ENCODE results near the gene NME3.

Gene NME3

DNA sequence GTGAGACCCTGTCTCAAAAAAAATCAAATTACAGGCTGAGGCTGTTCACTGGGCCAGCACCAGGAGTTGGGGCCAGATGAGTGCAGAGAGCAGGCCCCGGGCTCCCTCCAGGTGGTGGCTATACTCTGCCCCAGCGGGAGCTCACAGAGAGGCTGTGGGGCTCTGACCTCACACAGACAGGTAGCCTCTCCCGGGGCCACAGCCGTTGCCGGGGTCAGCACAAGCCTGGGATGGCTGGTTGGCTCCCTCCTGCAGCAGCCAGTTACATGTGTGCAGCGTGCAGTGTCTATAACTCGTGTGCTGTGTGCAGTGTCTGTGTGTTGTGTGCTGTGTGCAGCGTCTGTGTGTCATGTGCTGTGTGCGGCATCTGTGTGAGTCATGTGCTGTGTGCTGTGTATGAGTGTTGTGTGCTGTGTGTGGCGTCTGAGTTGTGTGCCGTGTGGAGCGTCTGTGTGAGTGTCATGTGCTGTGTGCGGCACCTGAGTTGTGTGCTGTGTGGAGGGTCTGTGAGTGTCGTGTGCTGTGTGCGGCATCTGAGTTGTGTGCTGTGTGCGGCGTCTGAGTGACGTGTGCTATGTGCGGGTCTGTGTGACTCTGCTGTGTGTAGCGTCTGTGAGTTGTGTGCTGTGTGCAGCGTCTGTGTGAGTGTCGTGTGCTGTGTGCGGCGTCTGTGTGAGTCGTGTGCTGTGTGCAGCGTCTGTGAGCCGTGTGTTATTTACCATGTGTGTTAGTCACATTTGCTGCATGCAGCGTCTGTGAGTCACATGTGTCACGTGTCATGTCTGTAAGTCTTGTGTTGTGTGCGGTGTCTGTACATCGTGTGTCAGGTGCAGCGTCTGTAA is 44.5 kb downstream of the NME3 start:
- no peak for TF ChIP-seq ZFX (IDR thresholded peaks at IDR 0.05)
- TF ChIP-seq, protein P1, sequence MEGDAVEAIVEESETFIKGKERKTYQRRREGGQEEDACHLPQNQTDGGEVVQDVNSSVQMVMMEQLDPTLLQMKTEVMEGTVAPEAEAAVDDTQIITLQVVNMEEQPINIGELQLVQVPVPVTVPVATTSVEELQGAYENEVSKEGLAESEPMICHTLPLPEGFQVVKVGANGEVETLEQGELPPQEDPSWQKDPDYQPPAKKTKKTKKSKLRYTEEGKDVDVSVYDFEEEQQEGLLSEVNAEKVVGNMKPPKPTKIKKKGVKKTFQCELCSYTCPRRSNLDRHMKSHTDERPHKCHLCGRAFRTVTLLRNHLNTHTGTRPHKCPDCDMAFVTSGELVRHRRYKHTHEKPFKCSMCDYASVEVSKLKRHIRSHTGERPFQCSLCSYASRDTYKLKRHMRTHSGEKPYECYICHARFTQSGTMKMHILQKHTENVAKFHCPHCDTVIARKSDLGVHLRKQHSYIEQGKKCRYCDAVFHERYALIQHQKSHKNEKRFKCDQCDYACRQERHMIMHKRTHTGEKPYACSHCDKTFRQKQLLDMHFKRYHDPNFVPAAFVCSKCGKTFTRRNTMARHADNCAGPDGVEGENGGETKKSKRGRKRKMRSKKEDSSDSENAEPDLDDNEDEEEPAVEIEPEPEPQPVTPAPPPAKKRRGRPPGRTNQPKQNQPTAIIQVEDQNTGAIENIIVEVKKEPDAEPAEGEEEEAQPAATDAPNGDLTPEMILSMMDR (conservative IDR thresholded peaks at IDR 0.05): no peak
- no peak overlapping the region for H3K27ac ChIP-seq

DNA sequence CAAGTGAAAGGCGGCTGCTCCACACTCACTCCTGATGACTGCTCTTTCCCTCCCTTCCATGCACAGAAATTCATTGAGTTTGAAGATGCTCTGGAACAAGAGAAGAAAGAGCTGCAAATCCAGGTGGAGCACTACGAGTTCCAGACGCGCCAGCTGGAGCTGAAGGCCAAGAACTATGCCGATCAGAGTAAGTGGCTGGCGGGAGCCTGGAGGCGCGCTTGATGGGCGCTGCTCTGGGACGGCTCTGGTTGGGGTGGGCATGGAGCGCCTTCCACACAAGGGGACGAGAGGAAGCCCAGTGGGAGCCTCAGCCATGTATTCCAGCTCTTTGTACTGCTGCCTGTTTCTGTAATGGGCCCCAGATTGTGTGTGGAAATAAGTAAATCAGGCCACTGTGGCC is 46.9 kb downstream of the NME3 start:
- no peak overlapping the region; the same call in 1 of the 2 replicates for H3K27ac ChIP-seq
- TF ChIP-seq, protein P1 (conservative IDR thresholded peaks at IDR 0.05): no peak
- no peak for TF ChIP-seq ZFX (IDR thresholded peaks at IDR 0.05)

DNA sequence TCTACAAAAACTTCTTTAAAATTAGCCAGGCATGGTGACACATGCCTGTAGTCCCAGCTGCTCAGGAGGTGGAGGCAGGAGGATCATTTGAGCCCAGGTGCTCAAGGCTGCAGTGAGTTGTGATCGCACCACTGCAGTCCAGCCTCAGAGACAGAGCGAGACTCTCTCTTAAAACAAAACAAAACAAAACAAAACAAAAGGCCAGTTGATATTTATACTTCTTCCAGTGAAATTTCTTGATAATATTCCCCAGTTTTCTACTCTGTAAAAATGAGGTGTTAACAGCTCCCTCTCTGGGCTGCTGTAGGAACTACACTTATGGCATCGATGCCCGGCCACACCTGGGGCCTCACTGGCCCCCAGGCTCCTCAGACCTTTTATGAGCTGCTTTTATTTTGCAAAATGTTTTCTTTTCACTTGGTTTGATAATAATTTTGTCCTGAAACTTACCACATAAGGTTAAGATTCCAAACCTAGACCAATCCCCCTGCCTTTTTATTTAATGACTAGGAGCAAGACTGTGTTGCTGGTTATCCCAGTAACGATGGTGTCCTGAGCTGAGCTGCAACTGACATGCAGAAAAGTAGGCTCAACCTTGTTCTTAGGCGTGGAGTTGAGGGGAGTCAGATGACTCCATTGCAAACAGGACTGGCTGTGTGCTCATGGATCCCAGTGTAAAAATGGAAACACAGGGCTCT is 47.7 kb downstream of the NME3 start:
- H3K27ac ChIP-seq: peak overlapping the region; percentile 2; the same call in 1 of the 2 replicates
- no peak for TF ChIP-seq ZFX (IDR thresholded peaks at IDR 0.05)
- TF ChIP-seq, protein P1 (conservative IDR thresholded peaks at IDR 0.05): peak; percentile 87

DNA sequence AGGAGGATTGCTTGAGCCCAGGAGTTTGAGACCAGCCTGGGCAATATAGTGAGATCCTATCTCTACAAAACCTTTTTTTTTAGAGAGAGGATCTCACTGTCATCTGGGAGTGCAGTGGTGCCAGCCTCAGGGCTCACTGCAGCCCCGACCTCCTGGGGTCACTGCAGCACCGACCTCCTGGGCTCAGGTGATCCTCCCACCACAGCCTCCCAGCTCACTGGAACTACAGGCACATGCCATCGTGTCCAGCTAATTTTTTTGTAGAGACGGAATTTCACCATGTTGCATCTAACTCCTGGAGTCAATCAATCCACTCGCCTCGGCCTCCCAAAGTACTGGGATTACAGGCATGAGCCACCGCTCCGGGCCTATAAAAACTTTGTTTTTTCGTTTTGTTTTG is 50.0 kb downstream of the NME3 start:
- TF ChIP-seq, protein P1 (conservative IDR thresholded peaks at IDR 0.05): no peak
- H3K27ac ChIP-seq: no peak overlapping the region
